HuH-7.5 (cell line): ENCODE results near the gene PPFIA4.
"Not testable (repeated sequence)": the region's sequence is repeated elsewhere in the genome, so short reads cannot be mapped to it uniquely, and the experiment has no call there.

ENCODE experiments used
- DNase-seq: peaks from one replicate; pipeline ENCODE4 v3.0.0; 2011; ENCODE audit warnings: low spot score

The PPFIA4 gene

GRCh38 chr1:203026031-203026665, at the start of gene PPFIA4:
PPFIA4 (plus strand) TSS chr1:203026491; CDS start chr1:203039009, 12,518 bp downstream.
- DNase-seq = peak; percentile 90

DNA sequence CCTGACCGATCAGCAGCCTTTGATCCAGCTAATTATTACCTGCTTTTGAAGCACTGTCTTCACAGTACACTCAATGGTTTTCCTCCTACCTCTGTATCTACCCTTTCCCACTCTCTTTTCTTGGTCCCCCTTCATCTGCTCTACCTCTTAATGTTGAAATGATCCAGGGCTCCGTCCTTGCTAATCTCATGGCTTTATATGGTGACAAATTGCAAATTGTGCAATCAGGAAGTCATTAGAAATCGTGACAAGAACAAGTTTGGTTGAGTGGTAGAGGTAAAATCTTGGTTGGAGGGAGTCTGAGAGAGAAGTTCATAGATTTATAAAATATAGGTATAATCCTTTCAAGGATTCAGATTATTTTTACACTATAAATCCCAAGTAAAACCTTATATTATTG, 49.7 kb upstream of the PPFIA4 start:
- no peak for DNase-seq

DNA sequence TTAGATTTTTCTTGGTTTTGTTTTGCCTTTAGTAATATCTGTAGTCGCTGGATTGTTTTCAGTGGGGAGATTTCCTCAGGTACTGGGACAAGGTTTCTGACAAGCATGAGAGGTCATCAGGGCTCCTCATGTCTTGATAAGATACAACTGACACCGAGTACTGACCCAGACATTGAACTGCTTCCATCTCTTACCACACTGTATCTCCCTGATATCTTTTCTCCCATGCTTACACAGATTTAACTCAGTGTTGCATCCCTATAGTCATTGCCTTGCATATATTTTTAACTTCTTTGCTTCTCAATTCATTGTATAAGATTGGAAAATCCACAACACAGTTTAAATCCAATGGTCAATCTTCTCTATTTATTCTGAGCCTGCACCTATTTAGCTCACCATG, 46.8 kb upstream of the PPFIA4 start:
- DNase-seq = no peak

DNA sequence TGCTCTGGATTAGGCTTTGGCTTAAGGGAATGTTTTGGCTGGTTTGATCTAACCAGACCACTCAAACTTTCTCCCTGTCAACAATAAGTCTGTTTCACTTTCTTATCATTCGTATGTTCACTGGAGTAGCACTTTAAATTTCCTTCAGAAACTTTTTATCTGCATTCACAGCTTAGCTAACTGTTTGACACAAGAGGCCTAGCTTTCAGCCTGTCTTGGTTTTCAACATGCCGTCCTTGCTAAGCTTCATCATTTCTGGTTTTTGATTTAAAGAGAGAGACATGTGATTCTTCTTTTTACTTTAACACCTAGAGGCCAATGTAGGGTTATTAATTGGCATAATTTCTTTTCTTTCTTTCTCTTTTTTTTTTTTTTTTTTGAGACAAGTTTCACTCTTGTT, 44.4 kb upstream of the PPFIA4 start:
- no peak for DNase-seq

DNA sequence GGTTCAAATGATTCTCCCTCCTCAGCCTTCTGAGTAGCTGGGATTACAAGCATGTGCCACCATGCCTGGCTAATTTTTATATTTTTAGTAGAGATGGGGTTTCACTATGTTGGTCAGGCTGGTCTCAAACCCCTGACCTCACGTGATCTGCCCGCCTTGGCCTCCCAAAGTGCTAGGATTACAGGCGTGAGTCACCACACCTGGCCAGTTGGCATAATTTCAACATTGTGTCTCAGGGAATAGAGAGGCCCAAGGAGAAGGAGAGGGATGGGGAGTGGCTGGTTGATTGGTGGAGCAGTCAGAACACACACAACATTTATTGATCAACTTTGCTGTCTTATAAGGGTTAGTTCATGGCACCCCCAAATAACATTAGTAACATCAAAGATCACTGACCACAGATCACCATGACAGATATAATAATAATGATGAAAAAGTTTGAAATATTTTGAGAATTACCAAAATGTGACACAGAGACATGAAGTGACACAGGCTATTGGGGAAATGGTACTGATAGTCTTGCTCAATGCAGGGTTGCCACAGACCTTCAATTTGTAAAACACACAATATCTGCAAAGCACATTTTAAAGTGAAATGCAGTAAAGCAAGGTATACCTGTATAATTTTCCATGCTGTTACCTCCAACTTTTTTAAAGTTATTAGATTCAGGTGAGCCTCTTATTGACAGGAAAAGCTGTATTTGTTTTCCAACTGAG, 43.4 kb upstream of the PPFIA4 start:
- DNase-seq = no peak

DNA sequence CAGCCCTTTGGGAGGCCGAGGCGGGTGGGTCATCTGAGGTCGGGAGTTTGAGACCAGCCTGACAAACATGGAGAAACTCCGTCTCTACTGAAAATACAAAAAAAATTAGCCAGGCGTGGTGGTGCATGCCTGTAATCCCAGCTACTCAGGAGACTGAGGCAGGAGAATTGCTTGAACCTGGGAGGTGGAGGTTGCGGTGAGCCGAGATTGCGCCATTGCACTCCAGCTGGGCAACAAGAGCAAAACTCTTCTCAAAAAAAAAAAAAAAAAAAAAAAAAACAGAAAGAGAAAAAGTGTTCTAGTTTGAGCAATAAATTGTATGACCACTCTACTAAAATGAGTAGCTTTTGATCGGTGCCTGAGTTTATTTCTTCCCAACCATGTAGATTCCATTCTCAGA, 40.2 kb upstream of the PPFIA4 start:
- not testable (repeated sequence) for DNase-seq

GRCh38 chr1:202987255-202987654, 39.0 kb upstream of the PPFIA4 start:
- no peak for DNase-seq

DNA sequence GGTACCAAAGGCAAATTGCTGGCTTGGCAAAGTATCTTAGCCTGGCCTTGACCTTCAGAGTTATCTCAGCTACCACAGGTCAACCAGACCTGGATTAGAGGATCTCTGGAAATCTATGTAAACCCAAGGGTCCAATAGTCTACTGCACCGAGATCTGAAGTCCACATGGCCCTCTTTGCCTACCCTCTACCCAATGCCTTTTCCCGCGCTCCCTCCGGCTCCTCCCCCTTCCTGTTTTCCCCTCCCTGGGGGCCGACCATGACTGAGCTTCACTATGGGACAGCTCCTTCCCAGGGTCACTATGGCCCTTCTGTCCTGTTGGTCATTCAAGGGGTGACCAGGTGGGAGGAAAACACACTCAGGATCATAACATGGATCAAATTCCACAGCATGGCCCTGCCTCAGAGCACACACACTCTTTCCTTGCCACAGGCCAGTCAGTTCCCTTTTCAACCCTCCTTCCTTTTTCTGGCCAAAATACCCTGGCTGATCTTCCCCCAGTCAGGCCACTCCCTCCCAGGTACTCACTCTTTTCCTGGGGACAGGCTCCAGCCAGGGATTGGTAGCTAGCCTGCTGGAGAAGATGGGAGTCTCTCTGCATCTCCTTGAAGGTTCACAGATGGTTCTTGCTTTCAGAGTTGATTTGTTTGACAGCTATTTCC, 38.2 kb upstream of the PPFIA4 start:
- no peak for DNase-seq

GRCh38 chr1:202989879-202990278, 36.4 kb upstream of the PPFIA4 start:
- no peak for DNase-seq

DNA sequence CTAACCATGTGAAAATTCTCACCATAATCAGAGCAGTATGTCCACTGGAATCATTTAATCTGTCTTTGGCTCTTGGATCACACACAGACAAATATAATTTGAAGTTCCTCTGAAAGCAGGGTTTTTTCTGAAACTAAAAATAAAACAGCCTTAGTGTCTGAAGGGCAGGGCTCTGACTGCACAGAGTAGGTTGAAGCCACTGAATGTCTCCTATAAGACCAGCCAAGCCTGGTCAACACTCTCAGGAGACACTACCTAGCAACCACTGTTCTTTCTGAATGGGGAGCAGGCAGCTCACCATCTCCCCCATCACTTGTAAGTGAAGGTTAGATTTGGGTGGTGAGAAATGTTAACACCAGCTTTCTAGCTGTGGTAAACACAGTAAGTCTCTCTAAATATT, 35.2 kb upstream of the PPFIA4 start:
- no peak for DNase-seq

- no peak for DNase-seq
Measured at GRCh38 chr1:202994756-202995155, 31.5 kb upstream of the PPFIA4 start.

DNA sequence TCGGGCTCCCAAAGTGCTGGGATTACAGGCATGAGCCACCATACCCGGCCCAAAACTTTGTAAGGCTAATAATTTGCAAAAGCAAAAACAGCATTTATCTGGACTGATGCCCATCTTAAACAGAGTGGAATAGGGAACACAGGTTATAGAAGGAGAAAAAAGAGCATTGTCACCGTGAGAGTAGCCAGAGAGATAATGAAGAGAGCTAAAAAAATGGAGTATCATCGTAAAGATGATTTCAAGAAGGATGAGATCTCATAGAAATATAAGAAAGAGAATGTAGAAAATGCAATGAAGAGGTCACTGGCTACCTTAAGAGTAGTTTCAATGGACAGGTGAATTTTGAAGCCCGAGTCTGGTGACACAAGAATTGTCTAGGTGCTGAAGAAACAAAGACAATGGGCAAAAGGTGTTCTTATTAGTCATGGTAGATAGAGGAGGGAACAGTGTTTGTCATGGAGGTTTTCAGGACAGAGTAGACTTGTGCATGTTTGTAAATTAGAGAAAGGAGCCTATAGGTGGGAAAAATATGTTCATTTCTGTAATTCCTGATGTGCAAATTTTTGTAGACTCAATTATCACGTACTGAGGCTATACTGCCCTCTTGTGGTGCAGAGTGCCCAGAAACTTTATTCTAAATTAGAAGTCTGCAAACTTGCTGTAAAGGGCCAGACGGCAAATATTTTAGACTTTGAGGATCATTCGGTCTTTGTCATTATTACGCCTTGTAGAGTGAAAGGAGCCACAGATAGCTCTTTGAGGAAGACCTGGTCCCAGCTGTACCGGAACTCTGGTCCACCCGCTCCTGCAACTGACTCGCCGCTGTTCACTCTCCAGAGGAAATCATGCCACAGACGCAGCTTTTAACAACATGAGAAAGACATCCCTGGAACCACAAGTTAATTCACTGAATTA, 27.2 kb upstream of the PPFIA4 start:
- no peak for DNase-seq

DNA sequence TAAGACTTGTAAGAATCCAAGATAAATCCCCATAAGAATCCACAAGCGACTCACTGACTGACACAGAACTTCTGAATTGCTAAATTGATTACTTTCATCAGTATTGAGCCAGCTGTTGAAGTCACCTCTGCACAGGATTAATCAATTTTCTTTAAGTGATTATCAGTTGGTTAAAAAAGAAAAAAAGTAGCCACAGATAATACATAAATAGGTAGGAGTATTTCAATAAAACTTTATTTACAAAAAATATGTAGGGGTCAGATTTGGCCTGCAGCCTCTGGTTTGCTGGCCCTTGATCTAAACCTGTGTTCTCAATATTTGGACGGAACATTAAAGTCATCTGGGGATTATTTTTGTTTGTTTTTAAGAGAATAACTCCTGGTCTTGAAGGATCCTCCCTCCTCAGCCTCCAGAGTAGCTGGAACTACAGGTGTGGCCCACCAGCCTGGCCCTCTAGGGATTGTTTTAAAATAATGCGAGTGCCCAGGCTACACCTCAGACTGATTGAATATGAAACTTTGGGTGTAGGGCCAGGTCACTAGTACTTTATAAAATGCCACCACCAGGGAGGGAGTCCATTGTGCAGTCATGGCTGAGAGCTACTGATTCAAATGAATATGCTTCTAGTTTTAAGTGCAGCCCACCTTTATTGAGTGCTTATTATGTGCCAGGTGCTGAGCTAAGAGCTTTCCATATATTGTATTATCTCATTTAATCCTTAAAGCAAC, 25.9 kb upstream of the PPFIA4 start:
- DNase-seq = no peak

DNA sequence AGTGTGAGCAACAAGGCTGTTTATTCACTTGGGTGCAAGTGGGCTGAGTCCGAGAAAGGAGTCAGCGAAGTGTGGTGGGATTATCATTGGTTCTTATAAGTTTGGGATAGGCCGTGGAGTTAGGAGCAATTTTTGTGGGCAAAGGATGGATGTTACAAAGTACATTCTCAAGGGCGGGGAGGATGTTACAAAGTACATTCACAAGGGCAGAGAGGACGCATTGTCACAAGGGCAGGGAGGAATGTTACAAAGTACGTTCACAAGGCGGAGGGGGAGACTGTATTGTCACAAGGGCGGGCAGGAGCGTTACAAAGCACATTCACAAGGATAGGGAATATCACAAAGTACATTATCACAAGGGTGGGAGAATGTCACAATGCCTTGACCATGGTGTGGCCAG, 24.3 kb upstream of the PPFIA4 start:
- no peak for DNase-seq

DNA sequence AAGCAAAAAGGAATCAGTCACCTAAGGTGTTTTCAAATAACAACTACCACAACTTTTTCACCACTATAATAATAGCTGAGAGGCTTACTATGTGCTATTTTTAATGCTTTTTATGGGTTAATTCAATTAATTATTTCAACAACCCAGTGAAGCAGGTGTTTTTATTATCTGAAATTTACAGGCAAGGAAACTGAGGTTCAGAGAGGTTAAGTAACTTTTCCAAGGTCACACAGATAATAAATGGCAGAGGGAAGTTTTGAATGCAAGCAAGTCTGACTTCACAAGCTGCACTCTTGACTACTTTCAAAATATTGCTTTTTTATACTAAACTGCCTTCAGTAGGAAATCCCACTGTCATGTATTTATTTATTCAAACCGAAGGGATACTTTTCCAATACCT, 23.3 kb upstream of the PPFIA4 start:
- no peak for DNase-seq

- DNase-seq = not testable (repeated sequence)
Measured at GRCh38 chr1:203005395-203006142, 20.7 kb upstream of the PPFIA4 start.

- peak; percentile 72 for DNase-seq
Measured at GRCh38 chr1:203006948-203007871, 19.1 kb upstream of the PPFIA4 start, which contains the start of gene TMEM183A. TMEM183A (plus strand) TSS chr1:203007374; CDS start chr1:203007466, 92 bp downstream.

GRCh38 chr1:203009185-203009584, 17.1 kb upstream of the PPFIA4 start:
- no peak for DNase-seq

GRCh38 chr1:203011582-203011981, 14.7 kb upstream of the PPFIA4 start:
- no peak for DNase-seq

DNA sequence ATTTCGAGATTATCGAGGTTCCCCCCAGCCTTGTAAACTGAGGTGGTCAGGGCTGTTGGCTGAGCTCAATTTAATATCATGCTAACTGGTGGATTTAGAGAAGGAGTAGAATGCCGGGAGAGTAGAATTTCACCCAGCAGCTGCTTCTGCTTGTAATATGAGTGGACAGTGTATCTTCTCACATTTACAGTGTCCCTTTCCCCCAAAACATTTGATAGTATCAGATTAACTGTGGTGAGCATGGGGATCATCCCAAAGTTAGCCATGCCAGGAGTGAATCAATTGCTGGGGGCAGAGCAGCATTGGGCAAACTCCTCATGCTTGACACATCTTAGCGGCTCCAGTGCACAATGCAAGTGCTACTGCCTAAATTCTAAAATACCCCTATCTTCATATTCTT, 9.2 kb upstream of the PPFIA4 start:
- DNase-seq = no peak
